Activated CD8-positive, alpha-beta memory T cell treated with anti-CD3 and anti-CD28 coated beads, Interleukin-2, amount 50 U/mL, for 1 hour (primary cell): ENCODE results near the gene OTOP3.
"Not testable (repeated sequence)": the region's sequence is repeated elsewhere in the genome, so short reads cannot be mapped to it uniquely, and the experiment has no call there.

Experiments
- DNase-seq: peaks from one replicate; pipeline ENCODE4 v3.0.0-alpha.2; 2020; ENCODE audit errors: extremely low read depth

Gene OTOP3

GRCh38 chr17:74935585-74936469 lies at the start of gene OTOP3:
OTOP3 (plus strand) TSS chr17:74935898; CDS start chr17:74935922, 24 bp downstream.
- DNase-seq: no peak

- DNase-seq: no peak
Measured at GRCh38 chr17:74888469-74888868, 47.2 kb upstream of the OTOP3 start.

- DNase-seq: no peak
Measured at GRCh38 chr17:74890554-74890953, 45.1 kb upstream of the OTOP3 start.

- no peak for DNase-seq
Measured at GRCh38 chr17:74892013-74892841, 43.5 kb upstream of the OTOP3 start.

GRCh38 chr17:74892974-74893911 lies 42.5 kb upstream of the OTOP3 start, which contains the start of gene FADS6:
FADS6 (minus strand) TSS chr17:74893633; CDS start chr17:74893595, 38 bp downstream.
- no peak for DNase-seq

GRCh38 chr17:74893936-74894671 lies 41.6 kb upstream of the OTOP3 start:
- DNase-seq: no peak

- no peak for DNase-seq
Measured at GRCh38 chr17:74898376-74898946, 37.2 kb upstream of the OTOP3 start.

GRCh38 chr17:74900208-74900607 lies 35.5 kb upstream of the OTOP3 start:
- DNase-seq: no peak

- DNase-seq: no peak
Measured at GRCh38 chr17:74901353-74902135, 34.2 kb upstream of the OTOP3 start.

- DNase-seq: no peak
Measured at GRCh38 chr17:74903034-74903433, 32.7 kb upstream of the OTOP3 start.

- DNase-seq: no peak
Measured at GRCh38 chr17:74903671-74904070, 32.0 kb upstream of the OTOP3 start.

- DNase-seq: no peak
Measured at GRCh38 chr17:74904687-74905409, 30.9 kb upstream of the OTOP3 start.

- DNase-seq: not testable (repeated sequence)
Measured at GRCh38 chr17:74906214-74906793, 29.4 kb upstream of the OTOP3 start.

GRCh38 chr17:74907012-74907411 lies 28.7 kb upstream of the OTOP3 start:
- DNase-seq: no peak

- not testable (repeated sequence) for DNase-seq
Measured at GRCh38 chr17:74909097-74909496, 26.6 kb upstream of the OTOP3 start.

GRCh38 chr17:74911423-74911822 lies 24.3 kb upstream of the OTOP3 start:
- DNase-seq: not testable (repeated sequence)

- DNase-seq: no peak
Measured at GRCh38 chr17:74916136-74916850, 19.4 kb upstream of the OTOP3 start.

- DNase-seq: no peak
Measured at GRCh38 chr17:74916851-74917199, 18.9 kb upstream of the OTOP3 start.
